ENCODE results near the gene LRRC63.

The LRRC63 gene

GRCh38 chr13:46179491-46179908, 32.2 kb upstream of the LRRC63 start:
- Histone ChIP-seq H3K9ac (peak overlapping the region; percentile 84), H3K4me3 (peak overlapping the region; percentile 76), H3K27ac (peak overlapping the region; percentile 89), H3K27me3 (no peaks in the 10 kb centered on the region), H3K4me2 (peak overlapping the region; percentile 98), H4K20me1 (no peaks in the 10 kb centered on the region), H3K36me3 (no peaks in the 10 kb centered on the region), H3K9me3 (no peaks in the 10 kb centered on the region), H3K4me1 (peaks cover 64% of the 10 kb centered on the region)
- TF ChIP-seq Cebpa-rat (IDR thresholded peaks at IDR 0.05): no peak

- peak overlapping the region; percentile 84 for H3K9ac ChIP-seq
- H3K36me3 ChIP-seq: no peaks in the 10 kb centered on the region
- H3K4me1 ChIP-seq: peaks cover 64% of the 10 kb centered on the region
- no peaks in the 10 kb centered on the region for H3K27me3 ChIP-seq
- peak overlapping the region; percentile 98 for H3K4me2 ChIP-seq
- TF ChIP-seq Cebpa-rat (IDR thresholded peaks at IDR 0.05): no peak
- H3K27ac ChIP-seq: peak overlapping the region; percentile 89
- no peaks in the 10 kb centered on the region for H3K9me3 ChIP-seq
- H4K20me1 ChIP-seq: no peaks in the 10 kb centered on the region
- peak overlapping the region; percentile 76 for H3K4me3 ChIP-seq
Observed at GRCh38 chr13:46179969-46180763, 31.6 kb upstream of the LRRC63 start.

GRCh38 chr13:46181377-46181839, 30.3 kb upstream of the LRRC63 start:
- Histone ChIP-seq H3K27ac (peak overlapping the region; percentile 89), H3K9ac (peak overlapping the region; percentile 84), H3K4me1 (peaks cover 54% of the 10 kb centered on the region), H3K4me2 (peak overlapping the region; percentile 98), H4K20me1 (no peaks in the 10 kb centered on the region), H3K9me3 (no peaks in the 10 kb centered on the region), H3K27me3 (no peaks in the 10 kb centered on the region), H3K4me3 (peak overlapping the region; percentile 76), H3K36me3 (no peaks in the 10 kb centered on the region)
- TF ChIP-seq Cebpa-rat (IDR thresholded peaks at IDR 0.05): no peak

GRCh38 chr13:46181840-46182490, 29.8 kb upstream of the LRRC63 start, which contains the start of gene LCP1:
Gene LCP1, minus strand, starts transcription at chr13:46182177. Its CDS starts 22,515 bp downstream, at chr13:46159662.
- H3K27ac ChIP-seq: peak within 1 kb of the TSS; percentile 89
- peak within 1 kb of the TSS; percentile 98 for H3K4me2 ChIP-seq
- peak within 1 kb of the TSS; percentile 76 for H3K4me3 ChIP-seq
- TF ChIP-seq Cebpa-rat (IDR thresholded peaks at IDR 0.05): no peak
- peak within 1 kb of the TSS; percentile 84 for H3K9ac ChIP-seq
- H3K4me1 ChIP-seq: peaks cover 51% of the 10 kb centered on the region
- H3K9me3 ChIP-seq: no peaks in the 10 kb centered on the region
- H3K27me3 ChIP-seq: no peaks in the 10 kb centered on the region
- no peaks in the 10 kb centered on the region for H4K20me1 ChIP-seq
- no peaks in the 10 kb centered on the region for H3K36me3 ChIP-seq

GRCh38 chr13:46182491-46182877, 29.2 kb upstream of the LRRC63 start:
- peak overlapping the region; percentile 89 for H3K27ac ChIP-seq
- no peaks in the 10 kb centered on the region for H3K27me3 ChIP-seq
- H3K9me3 ChIP-seq: no peaks in the 10 kb centered on the region

GRCh38 chr13:46183018-46183946, 28.4 kb upstream of the LRRC63 start:
- no peaks in the 10 kb centered on the region for H3K36me3 ChIP-seq
- TF ChIP-seq Cebpa-rat (IDR thresholded peaks at IDR 0.05): no peak
- no peaks in the 10 kb centered on the region for H3K27me3 ChIP-seq
- no peaks in the 10 kb centered on the region for H4K20me1 ChIP-seq
- H3K27ac ChIP-seq: peak overlapping the region; percentile 89
- no peaks in the 10 kb centered on the region for H3K9me3 ChIP-seq
- H3K4me3 ChIP-seq: no peak overlapping the region
- H3K9ac ChIP-seq: peak overlapping the region; percentile 84; the same call in 1 of the 2 replicates
- H3K4me2 ChIP-seq: peak overlapping the region; percentile 98
- peaks cover 43% of the 10 kb centered on the region for H3K4me1 ChIP-seq

More at GRCh38 chr13:46182491-46182877, 29.2 kb upstream of the LRRC63 start:
- H4K20me1 ChIP-seq: no peaks in the 10 kb centered on the region
- H3K4me1 ChIP-seq: peaks cover 51% of the 10 kb centered on the region
- H3K4me2 ChIP-seq: peak overlapping the region; percentile 98
- H3K36me3 ChIP-seq: no peaks in the 10 kb centered on the region
- peak overlapping the region; percentile 84; the same call in 1 of the 2 replicates for H3K9ac ChIP-seq
- H3K4me3 ChIP-seq: peak overlapping the region; percentile 76
- TF ChIP-seq Cebpa-rat (IDR thresholded peaks at IDR 0.05): no peak

- no peaks in the 10 kb centered on the region for H3K9me3 ChIP-seq
- H3K4me1 ChIP-seq: peaks cover 33% of the 10 kb centered on the region
- H3K4me2 ChIP-seq: peak overlapping the region; percentile 98
- no peak overlapping the region for H3K27ac ChIP-seq
- no peaks in the 10 kb centered on the region for H3K36me3 ChIP-seq
- no peak overlapping the region; the same call in 1 of the 2 replicates for H3K4me3 ChIP-seq
- H4K20me1 ChIP-seq: no peaks in the 10 kb centered on the region
- H3K27me3 ChIP-seq: no peaks in the 10 kb centered on the region
- H3K9ac ChIP-seq: no peak overlapping the region
- TF ChIP-seq Cebpa-rat (IDR thresholded peaks at IDR 0.05): no peak
Observed at GRCh38 chr13:46184277-46184699, 27.4 kb upstream of the LRRC63 start.

- Histone ChIP-seq H3K9me3 (no peaks in the 10 kb centered on the region), H3K9ac (no peak overlapping the region), H3K36me3 (no peaks in the 10 kb centered on the region), H4K20me1 (no peaks in the 10 kb centered on the region), H3K27me3 (no peaks in the 10 kb centered on the region), H3K27ac (no peak overlapping the region), H3K4me3 (no peak overlapping the region), H3K4me2 (no peak overlapping the region), H3K4me1 (peaks cover 32% of the 10 kb centered on the region)
- no peak for TF ChIP-seq Cebpa-rat (IDR thresholded peaks at IDR 0.05)
Observed at GRCh38 chr13:46185634-46186033, 26.1 kb upstream of the LRRC63 start.

GRCh38 chr13:46192412-46192811, 19.3 kb upstream of the LRRC63 start:
- Histone ChIP-seq H3K36me3 (no peaks in the 10 kb centered on the region), H4K20me1 (no peaks in the 10 kb centered on the region), H3K4me1 (no peaks in the 10 kb centered on the region), H3K4me3 (no peak overlapping the region), H3K9me3 (no peaks in the 10 kb centered on the region), H3K9ac (no peak overlapping the region), H3K27me3 (no peaks in the 10 kb centered on the region), H3K27ac (no peak overlapping the region), H3K4me2 (no peak overlapping the region)
- no peak for TF ChIP-seq Cebpa-rat (IDR thresholded peaks at IDR 0.05)
